Mesenchymal stem cell (in vitro differentiated cells and primary cell): ENCODE results near the gene PPP5C.
A peak's percentile ranks its signal among the peaks of the same experiment; 100 is the strongest.
"Not testable (repeated sequence)": the region's sequence is repeated elsewhere in the genome, so short reads cannot be mapped to it uniquely, and the experiment has no call there.

ENCODE experiments used
- DNase-seq: peaks from one replicate; pipeline ENCODE4 v3.0.0-alpha.2; 2013
- H2AFZ ChIP-seq: one replicate; pipeline ENCODE4 v1.6.1; 2013; ENCODE audit warnings: low read depth, mild to moderate bottlenecking, control low read depth, inconsistent platforms, low read length, moderate library complexity
- H2AK5ac ChIP-seq: 2 replicates; pipeline ENCODE4 v1.6.1; 2013; ENCODE audit warnings: low read length, moderate library complexity, mild to moderate bottlenecking, inconsistent platforms; ENCODE audit not compliant: severe bottlenecking
- H2BK120ac ChIP-seq: one replicate; pipeline ENCODE4 v1.6.1; 2013; ENCODE audit warnings: low read depth, mild to moderate bottlenecking, inconsistent platforms, low read length, moderate library complexity
- H2BK12ac ChIP-seq, 2 experiments: one replicate each; pipeline ENCODE4 v1.6.1; 2013; ENCODE audit warnings: inconsistent platforms in 2 of 2, low read length in 2 of 2, mild to moderate bottlenecking in 2 of 2, moderate library complexity in 2 of 2, control low read depth in 1 of 2
- H2BK15ac ChIP-seq: one replicate; pipeline ENCODE4 v1.6.1; 2013; ENCODE audit warnings: mild to moderate bottlenecking, low read depth, inconsistent platforms; ENCODE audit not compliant: poor library complexity, severe bottlenecking
- H2BK5ac ChIP-seq: 2 replicates; pipeline ENCODE4 v1.6.1; 2013; ENCODE audit warnings: low read depth, mild to moderate bottlenecking, low read length, control low read depth, inconsistent platforms; ENCODE audit not compliant: poor library complexity, severe bottlenecking
- H3K14ac ChIP-seq, 2 experiments: one replicate each; pipeline ENCODE4 v1.6.1; 2013; ENCODE audit warnings: inconsistent platforms in 2 of 2, low read length in 2 of 2, control low read depth in 1 of 2, mild to moderate bottlenecking in 1 of 2, moderate library complexity in 1 of 2
- H3K18ac ChIP-seq, 2 experiments: one replicate each; pipeline ENCODE4 v1.6.1; 2013; ENCODE audit warnings: inconsistent platforms in 2 of 2, low read length in 2 of 2, control low read depth in 1 of 2, low read depth in 1 of 2, mild to moderate bottlenecking in 1 of 2
- H3K23ac ChIP-seq, 2 experiments: one replicate each; pipeline ENCODE4 v1.6.1; 2013; ENCODE audit warnings: inconsistent platforms in 2 of 2, low read length in 2 of 2, mild to moderate bottlenecking in 2 of 2, moderate library complexity in 2 of 2, control low read depth in 1 of 2
- H3K27ac ChIP-seq: 2 replicates; pipeline ENCODE4 v1.5.1; 2013; ENCODE audit warnings: mild to moderate bottlenecking, moderate library complexity, low read length, control low read depth, inconsistent platforms; ENCODE audit not compliant: poor library complexity, severe bottlenecking
- H3K27me3 ChIP-seq, 2 experiments: 2 replicates each; pipeline versions ENCODE4 v1.6.1 to v1.7.0; 2013; ENCODE audit warnings: low read length in 2 of 2, mild to moderate bottlenecking in 2 of 2, moderate library complexity in 2 of 2, control low read depth in 1 of 2, inconsistent platforms in 1 of 2; ENCODE audit not compliant: control insufficient read depth in 1 of 2, insufficient read depth in 1 of 2
- H3K36me3 ChIP-seq, 2 experiments: 2 replicates each; pipeline versions ENCODE4 v1.6.1 to v1.7.0; 2013; ENCODE audit warnings: low read length in 2 of 2, control low read depth in 1 of 2, inconsistent platforms in 1 of 2, low read depth in 1 of 2, mild to moderate bottlenecking in 1 of 2; ENCODE audit not compliant: insufficient read depth in 2 of 2, control insufficient read depth in 1 of 2
- H3K4ac ChIP-seq, 2 experiments: one replicate each; pipeline ENCODE4 v1.6.1; 2013; ENCODE audit warnings: inconsistent platforms in 2 of 2, low read length in 2 of 2, mild to moderate bottlenecking in 2 of 2, moderate library complexity in 2 of 2, control low read depth in 1 of 2, low read depth in 1 of 2
- H3K4me1 ChIP-seq: 2 replicates; pipeline ENCODE4 v1.6.1; 2013; ENCODE audit warnings: low read depth, low read length, control low read depth; ENCODE audit not compliant: control insufficient read depth, insufficient read depth
- H3K4me2 ChIP-seq: 2 replicates; pipeline ENCODE4 v1.6.1; 2013; ENCODE audit warnings: low read length, mild to moderate bottlenecking, inconsistent platforms; ENCODE audit not compliant: poor library complexity, severe bottlenecking
- H3K4me3 ChIP-seq, 2 experiments: 2 replicates each; pipeline versions ENCODE4 v1.5.1 to v1.7.0; 2013; ENCODE audit warnings: low read length in 2 of 2, mild to moderate bottlenecking in 2 of 2, control low read depth in 1 of 2, low read depth in 1 of 2; ENCODE audit not compliant: insufficient read depth in 1 of 2
- H3K79me1 ChIP-seq: replicated peaks from 2 replicates; pipeline ENCODE4 v1.6.1; 2013; ENCODE audit warnings: mild to moderate bottlenecking, control low read depth, low read length, inconsistent platforms; ENCODE audit not compliant: poor library complexity, severe bottlenecking
- H3K9ac ChIP-seq: 2 replicates; pipeline ENCODE4 v1.7.0; 2013; ENCODE audit warnings: mild to moderate bottlenecking, low read length, moderate library complexity
- H3K9me3 ChIP-seq: 2 replicates; pipeline ENCODE4 v1.7.0; 2013; ENCODE audit warnings: mild to moderate bottlenecking, low read length; ENCODE audit not compliant: control insufficient read depth
- H4K8ac ChIP-seq: one replicate; pipeline ENCODE4 v1.6.1; 2013; ENCODE audit warnings: inconsistent platforms, mild to moderate bottlenecking, low read length, moderate library complexity
- H4K91ac ChIP-seq: one replicate; pipeline ENCODE4 v1.6.1; 2013; ENCODE audit warnings: mild to moderate bottlenecking, low read length, inconsistent platforms
- WGBS: methylation state at CpG from one replicate; pipeline ENCODE4 v1.1.7; 2013; ENCODE audit warnings: mixed read lengths; 5-methylcytosine and 5-hydroxymethylcytosine counted together

PPP5C gene

GRCh38 chr19:46412650-46413261, 65.9 kb downstream of the PPP5C start:
- Histone ChIP-seq H3K4me3 (peak overlapping the region; percentile 70 to 71), H3K4ac (peak overlapping the region; percentile 96 to 100), H4K8ac (peak overlapping the region; percentile 67), H3K79me1 (peaks cover 22% of the 10 kb centered on the region), H3K27me3 (peaks cover 0 to 37% of the 10 kb centered on the region in 2 experiments), H3K9ac (peak overlapping the region; percentile 82), H3K4me2 (peak overlapping the region; percentile 89), H3K23ac (peak overlapping the region; percentile 15 to 97), H2AK5ac (peak overlapping the region; percentile 85), H2AFZ (peak overlapping the region; percentile 81), H3K18ac (peak overlapping the region; percentile 65 to 99), H3K14ac (peak overlapping the region in 1 of 2 experiments; percentile 98), H3K4me1 (peaks cover 48% of the 10 kb centered on the region), H2BK5ac (peak overlapping the region; percentile 94), H2BK12ac (peak overlapping the region in 1 of 2 experiments; percentile 19), H2BK120ac (peak overlapping the region; percentile 58), H3K36me3 (peaks cover 0 to 16% of the 10 kb centered on the region in 2 experiments), H4K91ac (peak overlapping the region; percentile 91), H3K9me3 (no peaks in the 10 kb centered on the region), H3K27ac (peak overlapping the region; percentile 82), H2BK15ac (peak overlapping the region; percentile 94)
- under 1% methylated on average over 28 of the region's 29 CpGs for WGBS
- DNase-seq: no peak

GRCh38 chr19:46413262-46414031, 66.6 kb downstream of the PPP5C start, which contains the start of gene CCDC8:
Gene CCDC8 (minus strand): TSS chr19:46413564. CDS start chr19:46412810, 754 bp downstream.
- DNase-seq: peak; percentile 97
- Histone ChIP-seq H3K4me2 (peak within 1 kb of the TSS; percentile 89), H3K79me1 (peaks cover 22% of the 10 kb centered on the region)

GRCh38 chr19:46414899-46415298, 68.0 kb downstream of the PPP5C start:
- H3K27me3 ChIP-seq: peaks cover 0 to 29% of the 10 kb centered on the region in 2 experiments
- H2AK5ac ChIP-seq: peak overlapping the region; percentile 63
- H3K23ac ChIP-seq, H3K27ac ChIP-seq, H2BK5ac ChIP-seq, H3K14ac ChIP-seq, DNase-seq, H3K9ac ChIP-seq, H3K4me2 ChIP-seq, H2AFZ ChIP-seq, H3K9me3 ChIP-seq, H3K4me3 ChIP-seq, H3K18ac ChIP-seq, H2BK120ac ChIP-seq, H4K91ac ChIP-seq: not testable (repeated sequence)
- peak overlapping the region; percentile 35 for H2BK15ac ChIP-seq
- H3K36me3 ChIP-seq: peaks cover 0 to 16% of the 10 kb centered on the region in 2 experiments
- peak overlapping the region in 1 of 2 experiments; percentile 3 for H3K4ac ChIP-seq
- peak overlapping the region; percentile 77 for H4K8ac ChIP-seq
- peaks cover 22% of the 10 kb centered on the region for H3K79me1 ChIP-seq
- 98% methylated on average over 22 of the region's 22 CpGs for WGBS
- peak overlapping the region in 1 of 2 experiments; percentile 18 for H2BK12ac ChIP-seq
- peaks cover 40% of the 10 kb centered on the region for H3K4me1 ChIP-seq

More at GRCh38 chr19:46413262-46414031, 66.6 kb downstream of the PPP5C start, which contains the start of gene CCDC8:
- Histone ChIP-seq H2BK15ac (peak within 1 kb of the TSS; percentile 94), H3K14ac (peak within 1 kb of the TSS in 1 of 2 experiments; percentile 98), H3K4me3 (peak within 1 kb of the TSS; percentile 70 to 71), H4K8ac (peak within 1 kb of the TSS; percentile 90), H2BK12ac (peak within 1 kb of the TSS; percentile 19 to 33), H2AK5ac (peak within 1 kb of the TSS; percentile 85), H2BK120ac (peak within 1 kb of the TSS; percentile 80), H2BK5ac (peak within 1 kb of the TSS; percentile 94), H2AFZ (peak within 1 kb of the TSS; percentile 81), H3K27ac (peak within 1 kb of the TSS; percentile 82), H3K36me3 (peaks cover 0 to 16% of the 10 kb centered on the region in 2 experiments), H4K91ac (peak within 1 kb of the TSS; percentile 91), H3K9ac (peak within 1 kb of the TSS; percentile 82), H3K4ac (peak within 1 kb of the TSS; percentile 96 to 100), H3K18ac (peak within 1 kb of the TSS; percentile 65 to 99), H3K27me3 (peaks cover 0 to 32% of the 10 kb centered on the region in 2 experiments), H3K9me3 (no peaks in the 10 kb centered on the region), H3K23ac (peak within 1 kb of the TSS; percentile 15 to 97), H3K4me1 (peaks cover 46% of the 10 kb centered on the region)
- 10% methylated on average over 42 of the region's 46 CpGs for WGBS
